Measurements from ENCODE around the gene PDRG1.
"Not testable (repeated sequence)": the region's sequence is repeated elsewhere in the genome, so short reads cannot be mapped to it uniquely, and the experiment has no call there.

Gene PDRG1

DNA sequence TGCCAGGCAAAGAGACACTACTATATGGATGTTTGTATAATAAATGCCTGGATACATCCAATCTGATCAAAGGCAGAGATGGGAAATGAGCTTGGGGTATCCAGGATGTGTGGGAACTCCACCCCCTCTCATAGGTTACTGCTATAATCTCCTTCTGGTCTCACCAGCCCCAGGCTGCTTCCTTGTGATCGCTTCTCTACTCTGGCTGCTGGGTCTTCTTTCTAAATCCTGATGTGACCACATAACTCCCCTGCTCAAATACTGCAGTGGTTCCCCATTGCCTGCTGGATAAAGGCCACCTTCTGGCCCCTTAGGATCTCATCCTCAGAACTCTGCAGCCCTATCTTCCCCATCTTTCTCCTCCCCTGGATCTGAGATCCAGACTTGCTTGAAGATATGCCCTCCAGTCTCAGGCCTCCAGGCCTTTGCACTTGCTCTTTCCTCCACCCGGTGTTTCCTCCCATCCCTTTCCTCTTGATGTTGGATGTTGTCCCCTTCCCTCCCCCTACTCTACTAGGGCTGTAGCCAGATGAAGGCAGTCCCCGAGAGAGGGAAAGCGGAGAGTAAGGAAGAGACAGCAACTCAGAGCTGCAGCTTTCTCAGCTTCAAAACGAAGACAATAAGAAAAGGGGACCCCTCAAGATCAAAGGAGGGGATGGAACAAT lies 15.3 kb upstream of the PDRG1 start:
- no peak for DNase-seq

GRCh38 chr20:31963889-31964288 lies 12.0 kb upstream of the PDRG1 start:
- DNase-seq = no peak

- no peak for DNase-seq
Observed at GRCh38 chr20:31962761-31963160, 10.9 kb upstream of the PDRG1 start.

DNA sequence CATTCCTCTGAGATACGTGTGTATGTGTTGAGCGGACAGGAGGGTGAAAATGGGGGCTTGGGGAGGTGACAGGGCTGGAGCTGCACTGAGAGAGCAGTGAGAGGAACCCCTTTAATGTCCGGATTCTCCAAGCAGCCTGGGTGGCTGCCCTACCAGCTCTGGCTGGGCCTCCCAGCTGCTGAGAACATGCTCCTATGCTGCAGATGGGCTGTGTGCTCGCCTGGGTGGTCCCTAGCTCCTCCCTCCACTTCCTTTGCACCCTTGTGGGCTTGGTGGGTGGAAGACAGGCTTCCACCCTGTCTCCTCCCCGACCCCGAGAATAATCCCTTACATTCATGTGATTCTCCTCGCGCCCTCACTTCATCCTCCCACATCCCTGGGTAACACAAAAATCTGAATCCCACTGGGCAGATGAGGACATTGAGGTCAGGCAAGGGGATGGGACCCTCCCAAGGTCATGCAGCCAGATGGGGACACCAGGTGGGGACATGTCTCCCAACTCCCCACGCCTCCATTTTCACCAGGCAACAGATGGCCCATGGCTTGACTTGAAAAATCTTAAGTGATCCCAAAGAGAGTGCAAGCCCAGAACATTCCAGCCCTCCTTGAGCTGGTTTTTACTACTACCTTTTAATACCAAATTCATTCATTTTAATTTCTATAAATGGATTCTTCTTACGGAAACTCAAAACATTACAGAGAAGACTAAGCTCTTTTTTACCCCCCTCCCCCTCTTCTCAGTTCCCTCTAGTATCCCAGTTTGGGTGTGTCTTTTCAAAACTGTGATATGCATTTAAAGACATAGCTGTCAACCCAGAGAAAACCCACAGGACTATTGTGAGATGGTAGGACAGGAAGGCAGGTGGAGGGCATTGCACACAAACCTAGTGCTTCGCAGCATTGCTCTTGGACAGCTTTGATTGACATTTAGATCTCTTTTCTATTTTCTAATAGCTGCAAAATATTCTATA lies 5.0 kb upstream of the PDRG1 start:
- DNase-seq = no peak

DNA sequence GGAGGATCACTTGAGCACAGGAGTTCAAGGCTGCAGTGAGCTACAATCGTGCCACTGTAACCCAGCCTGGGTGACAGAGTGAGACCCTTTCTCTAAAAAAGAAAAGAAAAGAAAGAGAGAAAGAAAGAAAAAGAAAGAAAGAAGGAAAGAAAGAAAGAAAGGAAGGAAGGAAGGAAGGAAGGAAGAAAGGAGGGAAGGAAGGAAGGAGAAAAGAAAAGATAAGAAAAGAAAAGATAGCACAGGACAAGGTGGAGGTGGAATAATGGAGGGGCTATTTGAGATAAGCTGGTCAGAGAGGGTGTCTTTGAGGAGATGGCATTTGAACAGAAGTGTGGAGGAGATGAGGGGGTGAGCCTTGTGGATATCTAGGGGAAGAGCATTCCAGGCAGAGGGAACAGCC lies 2.7 kb upstream of the PDRG1 start:
- DNase-seq = no peak

DNA sequence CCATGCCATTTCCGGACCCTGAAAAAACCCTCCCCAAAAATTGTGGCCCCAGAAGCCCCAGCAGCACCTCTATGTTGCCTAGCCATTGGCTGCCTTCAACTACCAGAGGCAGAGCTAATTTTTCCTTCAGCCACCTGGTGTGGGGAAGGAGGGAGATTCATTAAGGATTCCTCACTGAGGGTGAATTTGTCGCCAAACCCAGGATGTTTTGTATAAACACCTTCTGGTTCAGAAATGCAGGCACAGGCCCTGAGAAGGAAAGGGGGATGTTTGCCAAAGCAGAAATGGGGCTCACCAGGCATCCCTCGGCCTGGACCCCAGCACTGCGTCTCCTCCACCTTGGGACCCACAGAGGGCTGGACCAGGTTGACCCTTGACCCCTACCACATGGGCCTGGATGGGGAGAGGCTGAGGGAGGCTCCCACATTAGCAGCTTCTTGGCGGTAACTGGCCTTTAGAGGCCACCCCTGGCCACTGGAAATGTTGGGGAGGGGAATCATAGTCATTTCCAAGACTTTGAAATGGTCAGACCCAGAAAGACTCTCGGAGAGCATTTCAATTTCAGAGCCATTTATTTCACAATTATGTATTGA lies 1.8 kb upstream of the PDRG1 start:
- DNase-seq = no peak

- no peak for DNase-seq
Observed at GRCh38 chr20:31951203-31951529, 680 bp downstream of the PDRG1 start.

- DNase-seq = no peak
Observed at GRCh38 chr20:31949877-31950646, 1.8 kb downstream of the PDRG1 start.

GRCh38 chr20:31948008-31948407 lies 3.8 kb downstream of the PDRG1 start:
- DNase-seq = no peak

- DNase-seq = no peak
Observed at GRCh38 chr20:31945785-31946184, 6.1 kb downstream of the PDRG1 start.

GRCh38 chr20:31945319-31945718 lies 6.5 kb downstream of the PDRG1 start:
- no peak for DNase-seq

GRCh38 chr20:31943052-31943471 lies 8.8 kb downstream of the PDRG1 start:
- no peak for DNase-seq

DNA sequence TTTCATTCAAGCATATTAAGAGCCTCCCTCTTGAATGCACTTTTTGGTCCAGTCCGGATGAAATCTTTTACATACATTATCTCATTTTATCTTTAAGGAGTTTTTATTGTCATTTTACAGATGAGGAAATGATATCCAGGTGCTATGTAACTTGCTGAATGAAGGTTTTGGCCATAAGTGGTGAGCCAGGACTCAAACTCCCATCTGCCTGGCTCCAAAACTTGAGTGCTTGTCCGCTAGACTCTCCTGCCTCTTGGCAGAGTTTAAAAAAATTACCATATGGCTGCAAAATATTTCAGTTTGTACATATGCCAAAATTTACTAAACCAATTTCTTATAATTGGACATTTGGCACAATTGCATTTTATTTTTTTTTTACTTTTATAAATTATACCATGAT lies 12.2 kb downstream of the PDRG1 start:
- no peak for DNase-seq

DNA sequence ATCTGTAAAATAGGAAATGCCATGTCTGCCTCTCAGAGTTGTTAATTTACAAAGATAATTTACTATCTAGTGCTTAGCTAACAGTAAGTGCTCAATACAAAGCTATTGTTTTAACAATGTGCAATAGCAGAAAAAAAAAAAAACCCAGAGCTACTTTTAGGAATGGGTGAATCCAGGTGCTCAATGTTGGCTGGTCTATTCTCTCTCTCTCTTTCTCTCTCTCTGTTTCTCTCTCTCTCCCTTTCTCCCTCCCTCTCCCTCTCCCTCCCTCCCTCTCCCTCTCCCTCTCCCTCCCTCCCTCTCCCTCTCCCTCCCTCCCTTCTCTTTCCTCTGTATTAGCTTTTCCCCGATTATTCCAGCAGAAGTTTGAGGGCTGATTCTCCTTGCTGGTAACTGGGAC lies 14.0 kb downstream of the PDRG1 start:
- DNase-seq = no peak

- no peak for DNase-seq
Observed at GRCh38 chr20:31936420-31936819, 15.4 kb downstream of the PDRG1 start.

GRCh38 chr20:31934968-31935764 lies 16.7 kb downstream of the PDRG1 start:
- DNase-seq = no peak

DNA sequence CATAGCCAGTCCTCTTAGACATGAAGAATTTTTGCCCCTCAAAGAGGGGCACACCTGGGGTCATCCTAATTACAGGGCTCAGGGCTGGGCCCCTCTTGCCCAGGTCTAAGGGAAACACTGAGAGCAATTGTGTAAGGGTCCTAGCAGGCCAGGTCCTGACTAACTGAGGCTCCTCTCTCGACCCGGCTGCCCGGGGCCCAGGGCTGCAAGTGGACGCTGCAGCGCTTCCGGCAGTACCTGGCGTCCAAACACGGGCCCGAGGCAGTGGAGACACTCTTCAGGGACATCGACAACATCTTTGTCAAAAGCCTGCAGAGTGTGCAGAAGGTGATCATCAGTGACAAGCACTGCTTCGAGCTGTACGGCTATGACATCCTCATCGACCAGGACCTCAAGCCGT lies 17.4 kb downstream of the PDRG1 start:
- no peak for DNase-seq

DNA sequence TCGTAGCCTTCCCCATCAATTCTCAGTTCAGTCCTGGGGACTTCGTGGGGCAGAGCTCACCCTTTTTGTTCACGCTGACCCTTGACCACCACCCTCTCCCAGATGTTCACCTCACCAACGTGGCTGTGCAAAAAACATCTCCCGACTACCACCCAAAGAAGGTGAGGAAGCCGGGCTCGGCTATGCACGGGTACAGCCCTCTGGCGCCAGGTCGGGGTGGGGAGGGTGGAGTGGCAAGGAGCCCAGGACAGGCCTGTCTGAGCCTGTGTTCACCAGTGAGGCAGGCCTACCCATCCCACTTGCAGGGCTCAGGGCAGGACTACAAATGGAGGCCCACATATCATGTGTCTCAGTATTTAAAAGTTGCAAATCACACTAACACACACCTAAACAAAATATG lies 18.1 kb downstream of the PDRG1 start:
- no peak for DNase-seq

DNA sequence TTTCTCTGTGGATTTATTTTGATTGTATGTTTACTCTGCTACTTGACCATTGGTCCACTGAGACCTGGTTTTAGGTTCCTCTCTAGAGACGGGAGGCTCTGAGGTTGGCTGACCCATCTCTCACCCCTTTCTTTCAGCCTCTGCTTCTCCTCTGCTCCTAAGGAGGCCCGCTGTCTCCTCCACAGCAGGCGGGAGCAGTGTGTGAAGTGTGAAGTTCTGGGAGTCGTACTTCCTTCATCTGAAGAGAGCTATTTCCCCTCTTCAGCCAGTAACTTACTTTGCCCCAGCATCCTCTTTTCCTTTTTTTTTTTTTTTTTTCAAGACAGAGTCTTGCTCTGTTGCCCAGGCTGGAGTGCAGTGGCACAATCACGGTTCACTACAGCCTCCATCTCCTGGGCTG lies 21.1 kb downstream of the PDRG1 start:
- DNase-seq = no peak

DNA sequence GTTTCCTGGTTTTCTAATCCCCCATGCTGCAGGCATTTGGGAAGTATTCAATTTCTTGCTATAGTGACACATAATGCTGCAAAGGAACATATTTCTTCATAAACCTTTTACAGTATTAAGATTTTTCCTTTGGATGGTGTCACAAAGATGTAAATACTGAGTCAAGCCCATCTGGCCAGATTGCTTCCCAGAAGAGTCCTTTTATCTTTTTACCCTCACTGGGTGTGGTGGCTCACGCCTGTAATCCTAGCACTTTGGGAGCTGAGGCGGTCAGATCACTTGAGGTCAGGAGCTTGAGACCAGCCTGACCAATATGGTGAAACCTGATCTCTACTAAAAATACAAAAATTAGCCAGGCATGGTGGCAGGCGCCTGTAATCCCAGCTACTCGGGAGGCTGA lies 22.2 kb downstream of the PDRG1 start:
- DNase-seq = not testable (repeated sequence)

DNA sequence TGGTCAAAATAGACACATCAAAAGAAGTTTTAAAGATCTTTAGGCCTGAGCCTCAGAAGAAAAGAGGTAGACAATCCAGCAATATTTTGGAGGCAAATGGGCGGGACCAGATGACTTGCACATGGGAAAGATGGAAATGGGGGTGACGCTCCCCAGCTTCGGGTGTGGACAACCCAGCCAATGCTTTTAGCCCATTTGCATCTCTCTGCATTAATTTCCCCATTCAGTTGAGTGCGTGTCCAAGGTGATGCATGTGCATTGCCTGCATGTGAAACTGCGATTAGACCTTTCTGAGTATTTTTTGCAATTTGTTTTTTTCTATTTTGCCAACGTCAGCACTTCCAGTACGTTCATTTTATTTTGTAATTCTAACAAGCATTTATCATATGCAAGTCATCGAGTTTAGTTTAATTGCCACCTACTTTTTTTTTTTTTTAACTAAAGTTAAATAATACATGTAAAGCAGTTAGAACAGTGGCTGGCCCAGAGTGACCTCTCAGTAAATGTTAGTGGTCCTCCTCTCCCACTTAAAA lies 24.2 kb downstream of the PDRG1 start:
- no peak for DNase-seq

DNA sequence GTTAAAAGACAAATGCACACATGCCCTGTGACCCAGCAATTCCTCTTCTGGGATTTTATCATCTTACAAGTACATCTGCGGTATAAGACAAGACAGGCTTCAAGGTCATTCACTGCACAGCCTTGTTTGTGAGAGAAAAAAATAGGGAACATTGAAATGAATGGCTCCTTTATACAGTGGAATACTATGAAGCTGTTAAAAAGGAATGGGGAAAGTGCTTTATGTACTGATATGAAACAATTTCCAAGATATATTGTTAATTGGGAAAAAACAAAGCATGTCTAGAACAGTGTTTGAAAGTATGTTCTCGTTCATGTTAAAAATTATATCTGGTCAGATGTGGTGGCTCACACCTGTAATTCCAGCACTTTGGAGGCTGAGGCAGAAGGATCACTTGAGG lies 25.4 kb downstream of the PDRG1 start:
- no peak for DNase-seq
